DOHH2 (cell line): ENCODE measurements around the gene TTC39A.

ENCODE experiments used
- EZH2phosphoT487 ChIP-seq: fragments of 200-600 bp; sonication (generic); IDR thresholded peaks from 2 replicates; pipeline ENCODE4 v1.6.1; 2017; ENCODE audit warnings: borderline replicate concordance, mild to moderate bottlenecking, antibody characterized with exemption, low read length, moderate library complexity, mixed read lengths
- TF ChIP-seq, protein P1 (sequence below): fragments of 200-600 bp; sonication (generic); IDR thresholded peaks from one replicate; pipeline ENCODE4 v1.5.1; 2014; ENCODE audit warnings: antibody characterized with exemption, mild to moderate bottlenecking, low read depth, low read length; ENCODE audit not compliant: poor library complexity, severe bottlenecking

DNA sequence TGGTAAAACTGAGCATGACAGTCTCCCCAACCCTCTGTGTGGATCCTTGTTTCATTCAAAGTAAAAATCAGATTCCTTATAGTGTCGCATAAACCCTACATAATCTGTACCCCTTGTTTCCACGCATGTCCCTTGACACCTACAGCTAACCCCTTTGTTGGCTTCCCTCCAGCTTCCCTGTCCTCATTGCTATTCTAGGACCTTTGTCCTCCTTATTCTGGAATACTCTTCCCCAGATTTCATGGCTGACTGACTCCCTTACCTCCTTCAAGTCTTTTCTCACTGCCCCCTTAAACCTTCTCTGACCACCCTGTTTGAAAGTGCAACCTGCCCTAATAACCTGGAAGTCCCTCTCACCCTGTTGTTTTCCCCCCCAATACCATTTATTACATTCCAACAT lies 90.3 kb downstream of the TTC39A start:
- TF ChIP-seq, protein P1, sequence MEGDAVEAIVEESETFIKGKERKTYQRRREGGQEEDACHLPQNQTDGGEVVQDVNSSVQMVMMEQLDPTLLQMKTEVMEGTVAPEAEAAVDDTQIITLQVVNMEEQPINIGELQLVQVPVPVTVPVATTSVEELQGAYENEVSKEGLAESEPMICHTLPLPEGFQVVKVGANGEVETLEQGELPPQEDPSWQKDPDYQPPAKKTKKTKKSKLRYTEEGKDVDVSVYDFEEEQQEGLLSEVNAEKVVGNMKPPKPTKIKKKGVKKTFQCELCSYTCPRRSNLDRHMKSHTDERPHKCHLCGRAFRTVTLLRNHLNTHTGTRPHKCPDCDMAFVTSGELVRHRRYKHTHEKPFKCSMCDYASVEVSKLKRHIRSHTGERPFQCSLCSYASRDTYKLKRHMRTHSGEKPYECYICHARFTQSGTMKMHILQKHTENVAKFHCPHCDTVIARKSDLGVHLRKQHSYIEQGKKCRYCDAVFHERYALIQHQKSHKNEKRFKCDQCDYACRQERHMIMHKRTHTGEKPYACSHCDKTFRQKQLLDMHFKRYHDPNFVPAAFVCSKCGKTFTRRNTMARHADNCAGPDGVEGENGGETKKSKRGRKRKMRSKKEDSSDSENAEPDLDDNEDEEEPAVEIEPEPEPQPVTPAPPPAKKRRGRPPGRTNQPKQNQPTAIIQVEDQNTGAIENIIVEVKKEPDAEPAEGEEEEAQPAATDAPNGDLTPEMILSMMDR, result no peak
- TF ChIP-seq EZH2phosphoT487, result no peak
